Subcutaneous abdominal adipose tissue (tissue), 5 donors: ENCODE measurements around the gene LMCD1.
A peak's percentile ranks its signal among the peaks of the same experiment; 100 is the strongest.

Source experiments
- H3K27ac ChIP-seq: one replicate; pipeline ENCODE4 v1.7.0; 2013; ENCODE audit warnings: low read depth, mild to moderate bottlenecking, inconsistent platforms, low read length, moderate library complexity
- H3K27me3 ChIP-seq, 5 donors: one replicate each; pipeline ENCODE4 v1.7.0; 2013; ENCODE audit warnings: low read length in 5 of 5, inconsistent platforms in 1 of 5; ENCODE audit not compliant: control insufficient read depth in 5 of 5, insufficient read depth in 4 of 5
- H3K36me3 ChIP-seq, 5 donors: one replicate each; pipeline ENCODE4 v1.7.0; 2013; ENCODE audit warnings: low read length in 5 of 5; ENCODE audit not compliant: control insufficient read depth in 5 of 5, insufficient read depth in 5 of 5
- H3K4me1 ChIP-seq, 5 donors: one replicate each; pipeline ENCODE4 v1.7.0; 2013; ENCODE audit warnings: low read length in 5 of 5, mild to moderate bottlenecking in 3 of 5, moderate library complexity in 1 of 5; ENCODE audit not compliant: control insufficient read depth in 5 of 5, insufficient read depth in 5 of 5
- H3K4me3 ChIP-seq, 5 donors: one replicate each; pipeline ENCODE4 v1.7.0; 2013; ENCODE audit warnings: low read length in 5 of 5, low read depth in 1 of 5
- H3K9ac ChIP-seq, 5 donors: one replicate each; pipeline ENCODE4 v1.7.0; 2013; ENCODE audit warnings: low read length in 5 of 5, mild to moderate bottlenecking in 4 of 5, moderate library complexity in 3 of 5
- H3K9me3 ChIP-seq, 5 donors: one replicate each; pipeline ENCODE4 v1.7.0; 2013; ENCODE audit warnings: low read length in 5 of 5; ENCODE audit not compliant: control insufficient read depth in 5 of 5
- donor health status: healthy.
- donor health status: healthy.
- donor health status: healthy.
- donor health status: healthy.
- donor health status: healthy.

LMCD1 gene

GRCh38 chr3:8562081-8562595 is 60.5 kb downstream of the LMCD1 start:
- peak overlapping the region in 1 of 5 donors; percentile 1 for H3K9ac ChIP-seq
- H3K4me3 ChIP-seq, result no peak overlapping the region
- H3K9me3 ChIP-seq, result no peaks in the 10 kb centered on the region
- H3K36me3 ChIP-seq, result peaks cover 21 to 47% (median 38%) of the 10 kb centered on the region in 5 donors
- no peaks in the 10 kb centered on the region for H3K27me3 ChIP-seq
- H3K27ac ChIP-seq, result peak overlapping the region; percentile 80
- H3K4me1 ChIP-seq, result peaks cover 13 to 57% (median 46%) of the 10 kb centered on the region in 5 donors

- H3K9ac ChIP-seq, result no peak overlapping the region
- peaks cover 8 to 47% (median 36%) of the 10 kb centered on the region in 5 donors for H3K4me1 ChIP-seq
- H3K4me3 ChIP-seq, result no peak overlapping the region
- peak overlapping the region; percentile 80 for H3K27ac ChIP-seq
- no peaks in the 10 kb centered on the region for H3K27me3 ChIP-seq
- H3K36me3 ChIP-seq, result peaks cover 21 to 50% (median 44%) of the 10 kb centered on the region in 5 donors
- H3K9me3 ChIP-seq, result no peaks in the 10 kb centered on the region
These were observed 61.5 kb downstream of the LMCD1 start for GRCh38 chr3:8563146-8563545.

GRCh38 chr3:8563597-8563996 is 62.0 kb downstream of the LMCD1 start:
- peaks cover 6 to 47% (median 31%) of the 10 kb centered on the region in 5 donors for H3K4me1 ChIP-seq
- H3K4me3 ChIP-seq, result no peak overlapping the region
- H3K36me3 ChIP-seq, result peaks cover 21 to 54% (median 45%) of the 10 kb centered on the region in 5 donors
- H3K9ac ChIP-seq, result no peak overlapping the region
- H3K27ac ChIP-seq, result no peak overlapping the region
- H3K27me3 ChIP-seq, result no peaks in the 10 kb centered on the region
- no peaks in the 10 kb centered on the region for H3K9me3 ChIP-seq

- Histone ChIP-seq H3K36me3 (peaks cover 28 to 66% (median 55%) of the 10 kb centered on the region in 5 donors), H3K9me3 (no peaks in the 10 kb centered on the region), H3K9ac (no peak overlapping the region), H3K4me3 (no peak overlapping the region), H3K27ac (no peak overlapping the region), H3K4me1 (peaks cover 6 to 36% (median 23%) of the 10 kb centered on the region in 5 donors), H3K27me3 (no peaks in the 10 kb centered on the region)
These were observed 63.8 kb downstream of the LMCD1 start for GRCh38 chr3:8565376-8565775.

GRCh38 chr3:8567784-8568575 is 66.4 kb downstream of the LMCD1 start:
- Histone ChIP-seq H3K9me3 (no peaks in the 10 kb centered on the region), H3K27me3 (no peaks in the 10 kb centered on the region), H3K4me3 (no peak overlapping the region), H3K4me1 (peaks cover 0 to 26% (median 10%) of the 10 kb centered on the region in 5 donors), H3K9ac (no peak overlapping the region), H3K27ac (peak overlapping the region; percentile 45), H3K36me3 (peaks cover 33 to 81% (median 69%) of the 10 kb centered on the region in 5 donors)

- no peak overlapping the region for H3K9ac ChIP-seq
- peaks cover 0 to 38% (median 22%) of the 10 kb centered on the region in 5 donors for H3K4me1 ChIP-seq
- H3K27ac ChIP-seq, result peak overlapping the region; percentile 18
- no peaks in the 10 kb centered on the region for H3K27me3 ChIP-seq
- H3K36me3 ChIP-seq, result peaks cover 20 to 80% (median 64%) of the 10 kb centered on the region in 5 donors
- no peaks in the 10 kb centered on the region for H3K9me3 ChIP-seq
- H3K4me3 ChIP-seq, result no peak overlapping the region
These were observed 69.6 kb downstream of the LMCD1 start for GRCh38 chr3:8571256-8571655.

GRCh38 chr3:8573342-8573926 is 71.8 kb downstream of the LMCD1 start:
- no peaks in the 10 kb centered on the region for H3K9me3 ChIP-seq
- H3K4me3 ChIP-seq, result no peak overlapping the region
- H3K36me3 ChIP-seq, result peaks cover 15 to 63% (median 51%) of the 10 kb centered on the region in 5 donors

GRCh38 chr3:8574040-8574669 is 72.5 kb downstream of the LMCD1 start:
- peak overlapping the region; percentile 44 for H3K27ac ChIP-seq

More at GRCh38 chr3:8573342-8573926, 71.8 kb downstream of the LMCD1 start:
- no peaks in the 10 kb centered on the region for H3K27me3 ChIP-seq
- peak overlapping the region; percentile 44 for H3K27ac ChIP-seq
- H3K4me1 ChIP-seq, result peaks cover 0 to 38% (median 26%) of the 10 kb centered on the region in 5 donors
- no peak overlapping the region for H3K9ac ChIP-seq

GRCh38 chr3:8574670-8575322 is 73.2 kb downstream of the LMCD1 start:
- Histone ChIP-seq H3K9me3 (no peaks in the 10 kb centered on the region), H3K27ac (peak overlapping the region; percentile 44), H3K27me3 (no peaks in the 10 kb centered on the region), H3K4me1 (peaks cover 0 to 40% (median 26%) of the 10 kb centered on the region in 5 donors), H3K4me3 (no peak overlapping the region), H3K36me3 (peaks cover 8 to 50% (median 38%) of the 10 kb centered on the region in 5 donors), H3K9ac (no peak overlapping the region)

More at GRCh38 chr3:8574040-8574669, 72.5 kb downstream of the LMCD1 start:
- peaks cover 0 to 39% (median 26%) of the 10 kb centered on the region in 5 donors for H3K4me1 ChIP-seq
- H3K36me3 ChIP-seq, result peaks cover 8 to 56% (median 44%) of the 10 kb centered on the region in 5 donors
- H3K9me3 ChIP-seq, result no peaks in the 10 kb centered on the region
- no peaks in the 10 kb centered on the region for H3K27me3 ChIP-seq
- H3K4me3 ChIP-seq, result no peak overlapping the region
- no peak overlapping the region for H3K9ac ChIP-seq
